Body of pancreas (tissue), 4 donors: ENCODE data around the gene IDH2.

Experiments
- POLR2A ChIP-seq, 3 donors: fragments of 450-650 bp; IDR thresholded peaks; one replicate each; pipeline ENCODE4 v1.6.1; 2016; ENCODE audit warnings: antibody characterized with exemption in 3 of 3, mild to moderate bottlenecking in 2 of 3
- TF ChIP-seq, protein P1 (sequence below), 7 experiments: fragments of 450-650 bp in 4 of 7; fragments of 200-600 bp in 3 of 7; sonication (generic) in 3 of 7; IDR thresholded peaks; one replicate each; pipeline ENCODE4 v1.5.1; 2016 to 2019; ENCODE audit warnings: antibody characterized with exemption in 7 of 7

DNA sequence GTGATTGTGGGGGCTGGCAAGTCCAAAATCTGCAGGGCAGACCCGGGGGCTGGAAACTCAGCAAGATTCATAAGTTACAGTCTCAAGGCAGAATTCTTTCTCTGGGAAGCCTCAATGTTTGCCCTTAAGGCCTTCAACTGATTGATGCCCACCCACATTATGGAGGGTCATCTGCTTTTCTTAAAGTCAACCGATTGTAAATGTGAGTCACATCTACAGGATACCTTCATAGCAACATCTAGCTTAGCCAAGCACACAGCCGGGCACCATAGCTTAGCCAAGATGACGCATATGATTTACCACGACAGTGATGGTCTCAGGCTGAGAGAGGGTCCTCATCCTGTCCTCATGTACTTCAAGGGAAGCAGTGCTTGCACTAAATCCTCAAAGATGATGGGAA lies 43.5 kb downstream of the IDH2 start:
- no peak for TF ChIP-seq POLR2A (IDR thresholded peaks at IDR 0.05)
- TF ChIP-seq, protein P1, sequence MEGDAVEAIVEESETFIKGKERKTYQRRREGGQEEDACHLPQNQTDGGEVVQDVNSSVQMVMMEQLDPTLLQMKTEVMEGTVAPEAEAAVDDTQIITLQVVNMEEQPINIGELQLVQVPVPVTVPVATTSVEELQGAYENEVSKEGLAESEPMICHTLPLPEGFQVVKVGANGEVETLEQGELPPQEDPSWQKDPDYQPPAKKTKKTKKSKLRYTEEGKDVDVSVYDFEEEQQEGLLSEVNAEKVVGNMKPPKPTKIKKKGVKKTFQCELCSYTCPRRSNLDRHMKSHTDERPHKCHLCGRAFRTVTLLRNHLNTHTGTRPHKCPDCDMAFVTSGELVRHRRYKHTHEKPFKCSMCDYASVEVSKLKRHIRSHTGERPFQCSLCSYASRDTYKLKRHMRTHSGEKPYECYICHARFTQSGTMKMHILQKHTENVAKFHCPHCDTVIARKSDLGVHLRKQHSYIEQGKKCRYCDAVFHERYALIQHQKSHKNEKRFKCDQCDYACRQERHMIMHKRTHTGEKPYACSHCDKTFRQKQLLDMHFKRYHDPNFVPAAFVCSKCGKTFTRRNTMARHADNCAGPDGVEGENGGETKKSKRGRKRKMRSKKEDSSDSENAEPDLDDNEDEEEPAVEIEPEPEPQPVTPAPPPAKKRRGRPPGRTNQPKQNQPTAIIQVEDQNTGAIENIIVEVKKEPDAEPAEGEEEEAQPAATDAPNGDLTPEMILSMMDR (IDR thresholded peaks at IDR 0.05), result no peak
